ENCODE measurements around the gene SMARCA2.

SMARCA2 gene

DNA sequence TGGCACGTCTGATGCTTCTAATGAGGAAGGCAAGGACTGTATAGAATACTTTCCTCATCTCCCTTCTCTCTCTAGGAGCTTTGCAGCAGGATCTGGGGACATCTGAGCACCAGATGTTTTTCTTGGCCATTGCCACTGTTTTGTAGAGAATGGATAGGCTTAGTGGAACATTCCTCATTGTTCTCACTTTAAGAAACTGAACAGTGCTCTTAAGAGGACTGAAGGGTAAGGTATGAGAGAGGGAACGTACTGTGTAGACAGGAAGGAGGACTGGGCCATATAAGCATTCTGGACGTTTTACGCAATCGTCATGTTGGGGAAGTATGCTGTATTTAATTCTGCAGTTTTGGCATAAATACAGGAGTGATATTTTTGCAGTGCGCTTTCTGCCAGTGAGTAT lies 70.6 kb downstream of the SMARCA2 start:
- peaks cover 0 to 20% (median 7%) of the 10 kb centered on the region in 4 donors for H3K4me1 ChIP-seq
- intact Hi-C loops (cut with DNase I; ENCODE audit: low total_unique reads) = no loop called here
- no peak overlapping the region for H3K4me3 ChIP-seq
- H3K27ac ChIP-seq = peak overlapping the region in 1 of 2 donors; percentile 9
- no peaks in the 10 kb centered on the region for H3K9me3 ChIP-seq
- peaks cover 45 to 87% (median 59%) of the 10 kb centered on the region in 3 donors for H3K36me3 ChIP-seq
- TF ChIP-seq, protein P1, sequence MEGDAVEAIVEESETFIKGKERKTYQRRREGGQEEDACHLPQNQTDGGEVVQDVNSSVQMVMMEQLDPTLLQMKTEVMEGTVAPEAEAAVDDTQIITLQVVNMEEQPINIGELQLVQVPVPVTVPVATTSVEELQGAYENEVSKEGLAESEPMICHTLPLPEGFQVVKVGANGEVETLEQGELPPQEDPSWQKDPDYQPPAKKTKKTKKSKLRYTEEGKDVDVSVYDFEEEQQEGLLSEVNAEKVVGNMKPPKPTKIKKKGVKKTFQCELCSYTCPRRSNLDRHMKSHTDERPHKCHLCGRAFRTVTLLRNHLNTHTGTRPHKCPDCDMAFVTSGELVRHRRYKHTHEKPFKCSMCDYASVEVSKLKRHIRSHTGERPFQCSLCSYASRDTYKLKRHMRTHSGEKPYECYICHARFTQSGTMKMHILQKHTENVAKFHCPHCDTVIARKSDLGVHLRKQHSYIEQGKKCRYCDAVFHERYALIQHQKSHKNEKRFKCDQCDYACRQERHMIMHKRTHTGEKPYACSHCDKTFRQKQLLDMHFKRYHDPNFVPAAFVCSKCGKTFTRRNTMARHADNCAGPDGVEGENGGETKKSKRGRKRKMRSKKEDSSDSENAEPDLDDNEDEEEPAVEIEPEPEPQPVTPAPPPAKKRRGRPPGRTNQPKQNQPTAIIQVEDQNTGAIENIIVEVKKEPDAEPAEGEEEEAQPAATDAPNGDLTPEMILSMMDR (IDR thresholded peaks at IDR 0.05) = no peak
- DNase-seq = no peak
- no peaks in the 10 kb centered on the region for H3K27me3 ChIP-seq

DNA sequence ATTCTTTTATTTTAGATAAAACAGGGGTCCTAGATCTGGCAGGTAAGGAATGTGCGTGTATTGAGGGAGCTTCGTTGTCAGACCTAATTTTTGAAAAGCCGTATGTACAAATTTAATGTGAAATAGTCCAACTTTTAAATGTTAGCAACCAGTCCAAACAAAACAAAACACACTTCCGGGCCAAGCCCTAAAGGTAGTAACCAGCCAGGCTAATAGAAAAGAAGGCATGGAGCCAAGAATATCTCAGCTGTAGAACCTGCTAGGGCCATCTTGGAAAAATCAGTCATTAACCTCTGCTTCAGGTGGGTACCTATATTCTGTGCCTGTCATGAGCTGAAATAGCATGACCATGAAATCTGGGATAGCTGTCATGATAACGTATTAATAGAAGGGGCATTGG lies 71.0 kb downstream of the SMARCA2 start:
- H3K4me3 ChIP-seq = no peak overlapping the region
- no peaks in the 10 kb centered on the region for H3K9me3 ChIP-seq
- peaks cover 0 to 20% (median 7%) of the 10 kb centered on the region in 4 donors for H3K4me1 ChIP-seq
- intact Hi-C loops (cut with DNase I; ENCODE audit: low total_unique reads) = no loop called here
- H3K36me3 ChIP-seq = peaks cover 45 to 87% (median 55%) of the 10 kb centered on the region in 3 donors
- TF ChIP-seq, protein P1 (IDR thresholded peaks at IDR 0.05) = no peak
- H3K27me3 ChIP-seq = no peaks in the 10 kb centered on the region
- H3K27ac ChIP-seq = peak overlapping the region in 1 of 2 donors; percentile 9
- no peak for DNase-seq

DNA sequence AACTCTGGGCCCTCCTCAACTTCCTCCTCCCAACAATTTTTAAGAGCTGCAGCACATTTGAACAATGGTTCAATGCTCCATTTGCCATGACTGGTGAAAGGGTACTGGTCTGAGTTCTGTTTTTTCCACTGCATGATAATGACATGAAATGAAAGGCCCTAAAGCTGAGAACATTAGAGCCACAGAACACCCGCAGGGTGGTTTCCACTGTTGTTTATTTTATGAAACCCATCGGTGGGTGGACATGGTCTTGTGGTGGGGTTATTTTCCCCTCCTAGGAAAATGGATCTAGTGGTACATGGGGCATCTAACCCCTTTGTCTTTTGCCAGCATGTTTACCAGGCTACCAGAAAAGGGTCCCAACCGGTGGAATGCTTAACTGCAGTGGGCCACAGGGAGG lies 71.8 kb downstream of the SMARCA2 start:
- TF ChIP-seq, protein P1 (IDR thresholded peaks at IDR 0.05) = no peak
- Histone ChIP-seq H3K27me3 (no peaks in the 10 kb centered on the region), H3K36me3 (peaks cover 36 to 87% (median 46%) of the 10 kb centered on the region in 3 donors), H3K27ac (no peak overlapping the region), H3K4me3 (no peak overlapping the region), H3K4me1 (peaks cover 0 to 20% (median 7%) of the 10 kb centered on the region in 4 donors), H3K9me3 (no peaks in the 10 kb centered on the region)
- intact Hi-C loops (cut with DNase I; ENCODE audit: low total_unique reads) = no loop called here
- no peak for DNase-seq

DNA sequence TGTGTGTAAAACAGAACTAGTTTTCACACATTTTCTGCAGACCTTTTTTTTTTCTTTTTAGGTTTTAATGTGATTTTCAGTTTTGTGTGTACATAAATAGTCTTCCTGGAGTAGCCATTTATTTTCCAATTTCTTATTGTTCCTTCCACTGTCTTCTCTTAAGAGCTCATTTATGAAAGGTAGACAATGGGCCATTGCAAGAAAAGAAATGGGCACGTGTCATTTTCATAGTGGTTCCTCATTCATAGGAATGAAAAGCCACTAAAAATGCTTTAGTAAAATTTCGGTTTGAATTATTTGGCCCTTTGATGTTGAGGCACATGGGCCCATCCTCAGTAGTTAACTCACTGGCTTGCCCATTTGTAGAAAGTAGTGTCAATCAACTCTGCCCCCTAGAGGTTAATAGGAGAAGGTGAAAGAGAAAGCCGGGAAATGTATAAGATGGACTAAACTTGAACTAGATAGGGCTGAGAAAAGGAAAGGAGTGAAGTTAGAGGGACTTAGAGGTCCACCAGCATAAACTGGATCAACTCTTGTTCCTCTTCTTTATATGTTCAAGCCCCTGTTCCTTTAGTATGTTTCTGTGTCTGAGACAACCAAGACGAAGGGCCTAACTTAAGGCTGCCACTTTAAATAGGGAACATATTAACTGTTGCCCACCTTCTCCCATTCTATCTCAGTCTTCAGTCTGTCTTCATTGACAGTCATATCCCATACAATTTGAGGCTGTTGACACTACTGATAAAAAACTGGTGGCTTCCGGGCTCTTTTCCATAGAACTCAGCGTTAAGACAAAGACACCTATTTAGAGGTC lies 72.6 kb downstream of the SMARCA2 start:
- H3K4me3 ChIP-seq = no peak overlapping the region
- H3K36me3 ChIP-seq = peaks cover 29 to 80% (median 40%) of the 10 kb centered on the region in 3 donors
- no peak for DNase-seq
- TF ChIP-seq, protein P1 (IDR thresholded peaks at IDR 0.05) = peak; percentile 43 to 51
- intact Hi-C loops (cut with DNase I; ENCODE audit: low total_unique reads) = no loop called here
- H3K9me3 ChIP-seq = no peaks in the 10 kb centered on the region
- peaks cover 0 to 20% (median 7%) of the 10 kb centered on the region in 4 donors for H3K4me1 ChIP-seq
- H3K27me3 ChIP-seq = no peaks in the 10 kb centered on the region
- no peak overlapping the region for H3K27ac ChIP-seq

DNA sequence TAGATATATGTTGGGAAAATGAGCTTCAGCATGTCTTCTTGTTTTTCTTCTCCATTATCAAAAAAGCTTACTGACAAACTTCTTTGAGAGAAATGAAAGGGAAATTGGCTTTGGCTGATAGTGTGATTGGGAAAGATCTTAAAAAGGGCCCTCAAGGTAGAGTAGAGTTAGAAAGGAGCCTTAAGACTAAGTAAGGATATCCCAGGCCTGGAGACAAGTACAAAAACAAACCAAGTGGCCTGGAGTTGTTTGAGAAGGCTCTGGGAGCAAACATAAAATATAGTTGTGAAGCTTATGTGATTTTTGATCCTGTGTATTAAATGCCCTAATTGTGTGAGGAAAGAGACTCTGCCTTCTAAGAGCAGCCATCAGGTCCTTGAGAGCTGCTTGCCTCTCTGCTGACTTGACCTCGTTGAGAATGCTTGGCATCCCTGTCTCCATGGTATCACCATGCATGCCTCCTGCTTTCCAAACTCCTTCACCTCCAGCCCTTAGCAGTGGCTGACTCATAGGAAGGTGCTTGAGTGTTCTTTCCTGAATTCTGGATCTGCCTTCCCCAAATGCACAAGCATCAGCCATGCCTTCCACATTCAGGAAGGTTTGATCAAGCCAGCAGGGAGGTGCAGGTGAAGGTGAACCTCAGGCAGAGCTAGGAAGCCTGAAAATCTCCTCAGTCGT lies 78.9 kb downstream of the SMARCA2 start:
- H3K27me3 ChIP-seq = no peaks in the 10 kb centered on the region
- H3K36me3 ChIP-seq = peaks cover 32 to 63% (median 48%) of the 10 kb centered on the region in 3 donors
- no peak for DNase-seq
- H3K9me3 ChIP-seq = no peaks in the 10 kb centered on the region
- peaks cover 0 to 10% (median 0%) of the 10 kb centered on the region in 4 donors for H3K4me1 ChIP-seq
- H3K27ac ChIP-seq = peak overlapping the region in 1 of 2 donors; percentile 3
- TF ChIP-seq, protein P1 (IDR thresholded peaks at IDR 0.05) = no peak
- no peak overlapping the region for H3K4me3 ChIP-seq
- intact Hi-C loops (cut with DNase I; ENCODE audit: low total_unique reads) = no loop called here
